A549 (cell line): ENCODE measurements around the gene ALDH3B2. TPM values are rescaled to one million over a fixed set of nuclear protein-coding genes. Genes with fewer than 3 reads are reported as not detected.
A peak's percentile ranks its signal among the peaks of the same experiment; 100 is the strongest.
"Not testable (repeated sequence)": the region's sequence is repeated elsewhere in the genome, so short reads cannot be mapped to it uniquely, and the experiment has no call there.

Experiments
- ATAC-seq, 2 experiments: fragments of 200-7000 bp in 1 of 2; fragments of >200 bp in 1 of 2; cut with Nextera tagmentation in 1 of 2; cut with Tn5 transposase in 1 of 2; 3 replicates each; pipeline versions ENCODE4 v1.8.0 to v1.9.1; 2018 to 2020; ENCODE audit warnings: mild to moderate bottlenecking in 1 of 2, moderate library complexity in 1 of 2
- CTCF ChIA-PET: fragments of 300-600 bp; sonication (Branson Sonifier 250); formaldehyde crosslinking; extraction: SDS; loops from one replicate; lab custom pipeline; 2021; ENCODE audit warnings: antibody characterized with exemption, inconsistent platforms; lab: Yijun Ruan, JAX
- POLR2A ChIA-PET: fragments of 350-600 bp; formaldehyde crosslinking; extraction: SDS; loops from one replicate; lab custom pipeline; 2021; ENCODE audit warnings: antibody characterized with exemption, inconsistent platforms; lab: Yijun Ruan, JAX
- DNase-seq, 2 experiments: peaks; one replicate each; pipeline versions ENCODE4 v3.0.0 to v3.0.0-alpha.2; 2011 to 2016; ENCODE audit warnings: low read depth in 1 of 2, low spot score in 1 of 2
- FAIRE-seq: peaks from 2 replicates; lab custom pipeline; 2011; peaks lifted over from hg19 to GRCh38; lab: Jason Lieb, UNC
- H3K27ac ChIP-seq, 2 experiments: fragments of >200 bp; sonication (Bioruptor Twin); formaldehyde crosslinking; 3 replicates each; pipeline ENCODE4 v1.5.1; 2016 to 2017
- H3K4me1 ChIP-seq: fragments of >200 bp; sonication (Bioruptor Twin); formaldehyde crosslinking; 3 replicates; pipeline ENCODE4 v1.6.1; 2016
- H3K4me2 ChIP-seq: fragments of >200 bp; sonication (Bioruptor Twin); formaldehyde crosslinking; 3 replicates; pipeline ENCODE4 v1.6.1; 2016
- H3K4me3 ChIP-seq: fragments of >200 bp; sonication (Bioruptor Twin); formaldehyde crosslinking; 3 replicates; pipeline ENCODE4 v1.5.1; 2016
- H3K9me3 ChIP-seq: fragments of >200 bp; sonication (Bioruptor Twin); formaldehyde crosslinking; 3 replicates; pipeline ENCODE4 v1.6.1; 2016
- FOSL2 ChIP-seq, 2 experiments: fragments of 450-650 bp in 1 of 2; fragments of >200 bp in 1 of 2; sonication (Bioruptor Twin) in 1 of 2; formaldehyde crosslinking; IDR thresholded peaks; 2 replicates each; pipeline versions ENCODE4 v1.5.0 to v1.6.1; 2016 to 2020; ENCODE audit warnings: mild to moderate bottlenecking in 1 of 2, moderate library complexity in 1 of 2
- HOXB5 ChIP-seq: fragments of 250-450 bp; sonication (Bioruptor Pico); IDR thresholded peaks from 2 replicates; pipeline ENCODE4 v1.5.0; 2020; ENCODE audit warnings: mild to moderate bottlenecking, moderate library complexity
- RAD21 ChIP-seq, 2 experiments: fragments of >200 bp in 1 of 2; sonication (Bioruptor Twin) in 1 of 2; formaldehyde crosslinking in 1 of 2; IDR thresholded peaks in 1 of 2; conservative IDR thresholded peaks in 1 of 2; 2 replicates in 1 of 2; 3 replicates in 1 of 2; pipeline ENCODE4 v1.6.1; 2012 to 2018; ENCODE audit warnings: inconsistent platforms in 1 of 2
- WGBS: methylation state at CpG from one replicate; pipeline ENCODE4 v1.1.6; 2017; ENCODE audit errors: missing lambda C conversion rate; 5-methylcytosine and 5-hydroxymethylcytosine counted together
- polyA minus RNA-seq: library from RNA; depleted of rRNA, polyadenylated mRNA; stranded (reverse); fragments of >200 nt; gene quantifications from 2 replicates; pipeline ENCODE4 v1.2.3, GENCODE V29; 2011; rRNA and poly(A)+ RNA removed
- polyA plus RNA-seq, 4 experiments: library from polyadenylated mRNA; depleted of rRNA in 3 of 4; stranded (reverse); fragments of >200 nt; fragmentation: RNase III in 1 of 4; extraction: RNeasy Plus Mini Kit Qiagen cat#74134 plus additional on column Dnase treatment in 1 of 4; gene quantifications; 2 replicates in 3 of 4; 3 replicates in 1 of 4; pipeline ENCODE4 v1.2.3, GENCODE V29; 2011 to 2017
- TF ChIP-seq, protein P1 (sequence below): IDR thresholded peaks from 2 replicates; pipeline ENCODE4 v1.6.1; 2012
- TF ChIP-seq, protein P2 (sequence below): fragments of >200 bp; sonication (Bioruptor Twin); formaldehyde crosslinking; IDR thresholded peaks from 3 replicates; pipeline ENCODE4 v1.5.1; 2016

The ALDH3B2 gene, protein sequence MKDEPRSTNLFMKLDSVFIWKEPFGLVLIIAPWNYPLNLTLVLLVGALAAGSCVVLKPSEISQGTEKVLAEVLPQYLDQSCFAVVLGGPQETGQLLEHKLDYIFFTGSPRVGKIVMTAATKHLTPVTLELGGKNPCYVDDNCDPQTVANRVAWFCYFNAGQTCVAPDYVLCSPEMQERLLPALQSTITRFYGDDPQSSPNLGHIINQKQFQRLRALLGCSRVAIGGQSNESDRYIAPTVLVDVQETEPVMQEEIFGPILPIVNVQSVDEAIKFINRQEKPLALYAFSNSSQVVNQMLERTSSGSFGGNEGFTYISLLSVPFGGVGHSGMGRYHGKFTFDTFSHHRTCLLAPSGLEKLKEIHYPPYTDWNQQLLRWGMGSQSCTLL
- polyA plus RNA-seq (2011; rRNA removed) (not detected in 2 replicates), polyA plus RNA-seq (2017; fragmentation: RNase III; extraction: RNeasy Plus Mini Kit Qiagen cat#74134 plus additional on column Dnase treatment) (not detected in 3 replicates), polyA minus RNA-seq (not detected in 2 replicates)
- 0.01 TPM in 1 of 2 replicates, not detected in the other for polyA plus RNA-seq (2012; cell fraction: cytosol; rRNA removed)
- not detected in 2 replicates for polyA plus RNA-seq (2012; cell fraction: nucleus; rRNA removed)

DNA sequence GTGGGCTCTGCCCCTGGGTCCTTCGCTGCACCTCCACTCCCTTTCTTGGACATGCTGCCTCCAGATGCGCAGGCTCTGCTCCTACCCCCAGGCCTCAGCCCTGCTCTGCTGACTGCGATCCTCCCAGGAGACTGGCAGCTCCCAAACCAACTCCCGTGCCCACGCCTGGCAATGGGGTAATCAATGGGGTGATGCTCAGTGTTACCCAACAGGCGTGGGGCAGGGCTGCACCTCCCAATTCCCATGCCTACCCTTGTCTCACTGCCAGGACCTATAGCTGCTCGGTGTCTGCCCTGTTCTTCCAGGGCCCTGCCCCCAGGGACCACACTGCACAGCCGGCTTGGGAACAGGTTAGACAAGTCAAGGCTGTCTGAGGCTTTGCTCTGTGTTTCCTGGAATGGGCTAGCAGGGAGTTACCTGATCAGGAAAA is at the start of gene ALDH3B2:
Gene ALDH3B2 (minus strand): TSS at position 182 of the 430 bp plus-strand sequence. CDS start 7,688 bp downstream, outside the sequence.
- FAIRE-seq (no peak), DNase-seq (no peak), ATAC-seq (no peak)
- WGBS, result 47% methylated on average over 2 of the region's 8 CpGs
- no peaks in the 10 kb centered on the region for H3K4me1 ChIP-seq
- no peak within 1 kb of the TSS for H3K4me2 ChIP-seq
- ChIA-PET POLR2A (no interaction called here), CTCF (interaction anchor here (0.6 to 5.9 kb wide), 10 partner anchors 9 to 66 kb away, joined by 3 to 41 read pairs (median 4); no protein-coding TSS in a partner anchor)
- TF ChIP-seq FOSL2 (IDR thresholded peaks at IDR 0.05) (no peak), FOSL2 (CRISPR knock-in tag; IDR thresholded peaks at IDR 0.05) (no peak), HOXB5 (CRISPR knock-in tag) (no peak)
- TF ChIP-seq, protein P1, sequence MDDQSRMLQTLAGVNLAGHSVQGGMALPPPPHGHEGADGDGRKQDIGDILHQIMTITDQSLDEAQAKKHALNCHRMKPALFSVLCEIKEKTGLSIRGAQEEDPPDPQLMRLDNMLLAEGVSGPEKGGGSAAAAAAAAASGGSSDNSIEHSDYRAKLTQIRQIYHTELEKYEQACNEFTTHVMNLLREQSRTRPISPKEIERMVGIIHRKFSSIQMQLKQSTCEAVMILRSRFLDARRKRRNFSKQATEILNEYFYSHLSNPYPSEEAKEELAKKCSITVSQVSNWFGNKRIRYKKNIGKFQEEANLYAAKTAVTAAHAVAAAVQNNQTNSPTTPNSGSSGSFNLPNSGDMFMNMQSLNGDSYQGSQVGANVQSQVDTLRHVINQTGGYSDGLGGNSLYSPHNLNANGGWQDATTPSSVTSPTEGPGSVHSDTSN, result no peak
- peaks cover 10% of the 10 kb centered on the region for H3K9me3 ChIP-seq
- no peak within 1 kb of the TSS for H3K27ac ChIP-seq
- H3K4me3 ChIP-seq, result no peak within 1 kb of the TSS

DNA sequence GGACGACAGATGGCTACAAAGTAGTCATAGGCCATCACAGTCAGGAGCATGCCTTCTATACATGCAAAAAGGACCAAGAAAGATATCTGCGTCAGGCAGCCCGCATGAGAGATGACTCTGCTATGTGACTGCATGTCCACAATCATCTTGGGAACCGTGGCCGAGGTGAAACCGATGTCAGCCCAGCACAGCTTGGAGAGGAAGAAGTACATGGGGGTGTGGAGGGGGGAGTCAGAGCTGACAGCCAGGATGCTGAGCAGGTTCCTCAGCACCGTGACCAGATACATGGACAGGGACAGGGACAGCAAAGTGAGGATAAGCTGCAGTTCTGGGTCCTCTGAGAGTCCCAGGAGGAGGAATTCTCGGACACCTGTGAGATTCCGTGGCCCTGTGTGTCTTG is 48.6 kb upstream of the ALDH3B2 start:
- FAIRE-seq, POLR2A ChIA-PET, H3K4me2 ChIP-seq, H3K4me3 ChIP-seq, H3K4me1 ChIP-seq, H3K27ac ChIP-seq, H3K9me3 ChIP-seq, DNase-seq, ATAC-seq: not testable (repeated sequence)
- CTCF ChIA-PET, result interaction anchor here (0.7 to 1.4 kb wide), 2 partner anchors 94 to 126 kb away, joined by 3 read pairs; partner anchors contain the start of gene NUDT8
- 56% methylated on average over 7 of the region's 9 CpGs for WGBS

DNA sequence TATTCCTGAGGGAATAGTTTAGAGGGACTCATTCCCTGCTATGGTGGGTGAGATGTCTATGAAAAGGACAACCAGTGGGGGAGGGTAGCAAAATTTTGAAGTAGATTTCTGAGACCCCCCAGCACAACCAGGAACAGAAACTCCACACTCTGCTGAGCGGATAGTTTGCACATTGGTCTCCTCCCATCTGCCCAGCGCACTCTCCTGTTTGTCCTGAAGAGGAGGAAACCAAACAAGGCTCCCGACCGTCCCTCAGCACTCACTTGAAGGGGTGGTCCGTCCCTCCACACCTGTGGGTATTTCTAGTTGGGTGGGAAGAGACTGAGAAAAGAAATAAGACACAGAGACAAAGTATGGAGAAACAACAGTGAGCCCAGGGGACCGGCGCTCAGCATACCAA is 41.8 kb upstream of the ALDH3B2 start:
- H3K27ac ChIP-seq, POLR2A ChIA-PET, FAIRE-seq, CTCF ChIA-PET, DNase-seq, ATAC-seq, H3K4me3 ChIP-seq, H3K4me2 ChIP-seq, H3K9me3 ChIP-seq, H3K4me1 ChIP-seq: not testable (repeated sequence)
- 63% methylated on average over 7 of the region's 7 CpGs for WGBS

DNA sequence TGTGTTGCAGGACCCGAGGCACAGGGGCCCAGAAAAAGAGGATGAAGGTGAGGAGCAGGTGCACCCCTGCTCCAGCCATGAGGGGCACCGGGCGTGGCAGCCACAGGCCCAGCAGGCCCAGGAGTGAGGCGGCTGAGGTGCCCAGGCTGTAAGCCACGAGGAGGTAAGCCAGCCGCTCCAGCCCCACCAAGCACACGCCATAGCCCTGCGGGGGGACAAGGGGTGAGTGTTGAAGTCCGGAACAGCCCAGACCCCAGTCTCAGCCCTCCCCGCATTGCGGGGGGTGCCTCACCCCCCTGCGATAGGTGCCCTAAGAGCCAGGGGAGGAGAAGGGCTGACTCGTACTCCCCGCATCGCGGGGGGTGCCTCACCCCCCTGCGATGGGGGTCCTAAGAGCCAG is 41.4 kb upstream of the ALDH3B2 start:
- CTCF ChIA-PET, H3K4me3 ChIP-seq, POLR2A ChIA-PET, FAIRE-seq, H3K27ac ChIP-seq, H3K4me2 ChIP-seq, ATAC-seq, H3K4me1 ChIP-seq, H3K9me3 ChIP-seq, DNase-seq: not testable (repeated sequence)
- WGBS, result 49% methylated on average over 10 of the region's 17 CpGs

DNA sequence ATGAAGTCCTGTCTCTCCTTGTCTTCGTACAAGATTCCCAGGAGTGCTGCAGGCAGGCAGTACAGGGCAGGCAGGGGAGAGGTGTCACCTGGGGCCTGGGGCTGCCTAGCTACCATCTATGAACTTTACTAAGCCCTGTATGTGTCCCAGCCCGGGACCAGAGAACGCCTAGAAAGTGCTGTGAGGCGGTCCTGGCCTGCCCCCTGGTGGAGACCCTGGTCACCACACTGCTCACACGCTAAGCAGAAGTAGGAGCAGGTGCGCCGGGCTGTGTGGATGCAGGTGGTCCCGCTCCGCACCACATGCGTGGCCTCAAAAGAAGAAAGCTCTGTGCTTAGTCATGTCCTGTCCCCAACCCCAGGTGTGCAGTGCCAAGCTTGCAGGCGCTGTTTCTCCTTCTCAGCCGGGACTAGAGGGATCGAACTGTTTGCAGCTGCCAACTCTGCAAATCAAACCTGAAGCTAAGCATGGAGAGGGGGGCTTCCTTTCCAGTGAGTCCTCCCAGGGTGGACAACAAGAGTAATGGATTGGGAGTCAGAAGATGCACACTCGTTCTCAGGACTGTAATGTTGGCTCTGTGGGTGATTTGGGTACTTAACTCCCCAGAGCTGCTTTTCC is 39.6 kb upstream of the ALDH3B2 start:
- CTCF ChIA-PET, result interaction anchor here (0.6 to 2.1 kb wide), 11 partner anchors 12 to 101 kb away, joined by 3 to 22 read pairs (median 4); partner anchors contain the start of gene NUDT8
- not testable (repeated sequence) for ATAC-seq, H3K4me1 ChIP-seq
- TF ChIP-seq, protein P2, sequence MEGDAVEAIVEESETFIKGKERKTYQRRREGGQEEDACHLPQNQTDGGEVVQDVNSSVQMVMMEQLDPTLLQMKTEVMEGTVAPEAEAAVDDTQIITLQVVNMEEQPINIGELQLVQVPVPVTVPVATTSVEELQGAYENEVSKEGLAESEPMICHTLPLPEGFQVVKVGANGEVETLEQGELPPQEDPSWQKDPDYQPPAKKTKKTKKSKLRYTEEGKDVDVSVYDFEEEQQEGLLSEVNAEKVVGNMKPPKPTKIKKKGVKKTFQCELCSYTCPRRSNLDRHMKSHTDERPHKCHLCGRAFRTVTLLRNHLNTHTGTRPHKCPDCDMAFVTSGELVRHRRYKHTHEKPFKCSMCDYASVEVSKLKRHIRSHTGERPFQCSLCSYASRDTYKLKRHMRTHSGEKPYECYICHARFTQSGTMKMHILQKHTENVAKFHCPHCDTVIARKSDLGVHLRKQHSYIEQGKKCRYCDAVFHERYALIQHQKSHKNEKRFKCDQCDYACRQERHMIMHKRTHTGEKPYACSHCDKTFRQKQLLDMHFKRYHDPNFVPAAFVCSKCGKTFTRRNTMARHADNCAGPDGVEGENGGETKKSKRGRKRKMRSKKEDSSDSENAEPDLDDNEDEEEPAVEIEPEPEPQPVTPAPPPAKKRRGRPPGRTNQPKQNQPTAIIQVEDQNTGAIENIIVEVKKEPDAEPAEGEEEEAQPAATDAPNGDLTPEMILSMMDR, result peak; percentile 37
- TF ChIP-seq RAD21 (conservative IDR thresholded peaks at IDR 0.05 in 1 of 2, IDR thresholded peaks at IDR 0.05 in 1 of 2), result peak; percentile 48 to 51
- TF ChIP-seq, all 56 proteins: peak for 2; not testable (repeated sequence) for 54
- H3K27ac ChIP-seq, H3K4me3 ChIP-seq, FAIRE-seq, H3K4me2 ChIP-seq, DNase-seq, POLR2A ChIA-PET, H3K9me3 ChIP-seq: not testable (repeated sequence)
- WGBS, result 80% methylated on average over 1 of the region's 14 CpGs

DNA sequence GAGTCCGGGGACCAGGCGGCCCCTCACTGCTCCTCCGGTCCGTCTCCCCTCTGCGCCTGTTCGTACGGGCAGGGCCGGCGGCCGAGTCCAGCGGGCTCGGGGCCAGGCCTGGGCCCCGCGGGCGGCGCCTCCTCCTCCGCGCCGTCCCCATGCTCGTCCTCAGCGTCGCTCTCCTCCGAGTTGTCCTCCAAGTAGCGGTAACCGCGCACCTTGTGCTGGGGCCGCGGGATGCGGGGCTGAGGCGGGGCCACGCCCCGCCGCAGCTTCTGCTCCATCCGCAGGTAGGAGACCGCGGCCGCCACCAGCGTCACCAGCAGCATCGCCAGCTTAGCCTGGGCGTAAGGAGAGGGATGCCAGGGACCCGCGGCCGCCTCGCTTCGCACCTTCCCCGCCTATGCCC is 37.3 kb upstream of the ALDH3B2 start:
- H3K27ac ChIP-seq, ATAC-seq, CTCF ChIA-PET, H3K4me1 ChIP-seq, H3K9me3 ChIP-seq, DNase-seq, POLR2A ChIA-PET, H3K4me2 ChIP-seq, H3K4me3 ChIP-seq, FAIRE-seq: not testable (repeated sequence)
- 89% methylated on average over 18 of the region's 46 CpGs for WGBS

DNA sequence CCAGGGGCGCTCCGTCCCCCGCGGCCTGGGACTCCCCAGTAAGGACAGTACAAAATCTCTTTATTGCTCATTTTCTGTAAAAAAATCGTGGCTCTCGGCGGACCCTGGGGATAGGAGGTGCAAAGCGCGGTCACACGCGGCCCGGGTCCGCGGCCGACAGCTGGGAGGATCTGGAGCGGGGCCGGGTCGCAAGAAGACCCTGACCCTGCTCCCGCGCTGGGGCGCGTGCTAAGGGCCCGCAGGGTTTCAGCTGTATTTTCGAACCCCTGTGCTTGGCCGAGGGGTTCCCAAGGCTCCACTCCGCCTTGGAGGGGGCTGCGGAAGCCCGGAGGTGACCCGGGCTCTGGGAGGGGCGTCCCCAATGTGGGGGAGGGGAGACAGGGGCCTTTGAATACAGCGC is 36.8 kb upstream of the ALDH3B2 start:
- 63% methylated on average over 21 of the region's 31 CpGs for WGBS
- H3K9me3 ChIP-seq, DNase-seq, CTCF ChIA-PET, H3K4me3 ChIP-seq, FAIRE-seq, ATAC-seq, H3K27ac ChIP-seq, H3K4me2 ChIP-seq, H3K4me1 ChIP-seq, POLR2A ChIA-PET: not testable (repeated sequence)

DNA sequence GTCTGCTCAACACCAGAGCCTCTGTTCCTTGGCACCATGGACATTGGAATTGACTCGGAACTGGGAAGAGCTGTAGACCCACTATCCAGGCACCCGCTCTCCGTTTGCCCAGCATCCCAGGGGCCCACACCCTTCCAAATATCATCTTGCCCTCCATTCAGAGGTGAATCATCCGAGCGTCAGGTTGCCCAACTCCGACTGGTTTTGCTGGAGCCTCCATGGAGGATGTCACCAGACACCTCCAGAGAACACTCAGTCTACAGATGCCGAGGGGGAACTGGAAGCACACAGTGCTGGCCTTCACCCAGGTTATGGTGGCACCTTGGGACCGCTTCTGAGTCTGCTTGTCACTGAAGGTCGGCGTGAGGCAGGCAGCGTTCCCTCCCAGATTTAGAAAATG is 35.4 kb upstream of the ALDH3B2 start:
- CTCF ChIA-PET, H3K9me3 ChIP-seq, H3K4me1 ChIP-seq, H3K4me3 ChIP-seq, H3K27ac ChIP-seq, POLR2A ChIA-PET, H3K4me2 ChIP-seq, FAIRE-seq, DNase-seq, ATAC-seq: not testable (repeated sequence)
- WGBS, result 78% methylated on average over 11 of the region's 11 CpGs
